ENCODE data around the gene DUS1L.
A peak's percentile ranks its signal among the peaks of the same experiment; 100 is the strongest.

Gene DUS1L

DNA sequence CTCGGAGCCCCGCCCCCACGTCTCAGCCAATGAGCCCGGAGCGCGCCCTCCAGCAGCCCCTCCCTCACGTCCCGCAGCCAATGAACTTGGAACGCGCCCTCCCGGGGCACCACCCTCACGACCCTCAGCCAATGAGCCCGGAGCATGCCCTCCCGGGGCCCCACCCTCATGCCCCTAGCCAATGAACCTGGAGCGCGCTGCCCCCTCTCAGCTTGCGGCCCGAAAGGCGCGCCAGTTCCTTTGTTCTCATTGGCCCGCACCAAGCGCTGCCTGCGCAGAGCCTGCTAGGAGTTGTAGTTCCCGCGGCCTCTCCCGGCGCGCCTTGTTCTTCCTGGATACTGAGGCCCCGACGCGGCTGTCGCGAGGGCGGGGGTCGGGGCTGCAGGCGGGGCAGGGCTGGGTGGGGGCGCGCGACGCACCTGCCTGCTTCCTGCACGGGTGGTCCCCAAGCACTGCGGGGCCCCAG is 42.6 kb downstream of the DUS1L start, which contains the start of gene LRRC45:
Gene LRRC45, plus strand, starts transcription at position 325 of the 466 bp plus-strand sequence. CDS start 339 bp downstream, outside the sequence.
- H4K5ac ChIP-seq (ENCODE audit: low read length), result no peak within 1 kb of the TSS
- WGBS (ENCODE audit: extremely low coverage, insufficient coverage, low lambda C conversion rate), result no CpG with 5 or more reads among the region's 42 CpGs
- H3K36me3 ChIP-seq (ENCODE audit: control insufficient read depth, insufficient read depth, low read length), result no peaks in the 10 kb centered on the region
- H3K4ac ChIP-seq (ENCODE audit: low read depth, low read length), result no peak within 1 kb of the TSS
- H3K79me2 ChIP-seq (ENCODE audit: control insufficient read depth, insufficient read depth, low read length), result peaks cover 8% of the 10 kb centered on the region
- H3K23ac ChIP-seq (ENCODE audit: low read length), result peak within 1 kb of the TSS; percentile 80
- H3K79me1 ChIP-seq (ENCODE audit: low read length), result peaks cover 8% of the 10 kb centered on the region
- no peak within 1 kb of the TSS for H4K8ac ChIP-seq (ENCODE audit: low read depth, low read length)
- no peaks in the 10 kb centered on the region for H3K4me1 ChIP-seq (ENCODE audit: control insufficient read depth, low read depth, low read length)
- DNase-seq, result peak; percentile 100
- no peak within 1 kb of the TSS for H2BK120ac ChIP-seq (ENCODE audit: low read depth, low read length)
- peak within 1 kb of the TSS; percentile 98 for H3K4me2 ChIP-seq (ENCODE audit: low read length)
- no peak within 1 kb of the TSS for H2BK5ac ChIP-seq (ENCODE audit: low read length)
- H3K18ac ChIP-seq (ENCODE audit: low read length), result peak within 1 kb of the TSS; percentile 11
- H3K9ac ChIP-seq (ENCODE audit: low read length), result peak within 1 kb of the TSS; percentile 96
- no peak within 1 kb of the TSS for H2AK5ac ChIP-seq (ENCODE audit: low read length)
- H3K4me3 ChIP-seq (ENCODE audit: low read length), result peak within 1 kb of the TSS; percentile 91
- no peaks in the 10 kb centered on the region for H3K27me3 ChIP-seq (ENCODE audit: insufficient read depth, low read length, poor library complexity)
- H3K56ac ChIP-seq (ENCODE audit: low read length), result peak within 1 kb of the TSS; percentile 98
- no peak within 1 kb of the TSS for H3K27ac ChIP-seq (ENCODE audit: low read depth, low read length)
- H2BK15ac ChIP-seq (replicated peaks; ENCODE audit: low read depth), result no peak within 1 kb of the TSS

DNA sequence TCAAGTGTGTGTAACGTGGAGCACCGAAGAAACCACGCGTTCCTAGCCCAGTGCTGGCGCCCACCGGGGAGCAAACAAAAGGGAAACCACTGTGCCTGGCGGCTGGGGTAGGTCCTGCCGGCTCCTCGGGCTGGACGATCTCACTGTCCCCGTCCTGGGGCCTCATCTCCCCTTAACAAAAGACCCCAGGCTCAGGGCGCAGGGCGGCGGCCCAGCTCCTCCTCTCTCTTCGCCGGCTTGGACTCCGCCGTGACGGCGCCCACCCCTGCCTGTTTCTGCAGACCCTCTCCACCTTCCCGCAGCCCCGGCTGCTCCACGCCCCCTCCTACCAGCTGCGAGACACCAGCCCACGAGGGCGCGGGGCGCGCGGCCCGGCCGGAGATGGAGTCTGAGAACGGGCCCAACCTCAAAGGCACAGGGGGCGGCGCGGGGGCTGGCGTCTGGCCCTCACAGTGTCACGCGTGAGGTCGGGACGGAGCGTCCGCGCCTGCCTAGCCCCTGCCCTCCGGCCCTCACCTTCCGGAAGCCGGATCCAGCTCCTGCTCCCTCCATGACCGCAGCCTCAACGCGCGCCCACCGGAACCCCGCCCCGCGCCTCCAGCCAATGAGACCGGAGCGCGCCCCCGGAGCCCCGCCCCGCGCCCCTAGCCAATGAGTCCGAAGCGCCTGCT is 43.2 kb downstream of the DUS1L start, which contains the start of gene CENPX:
Gene CENPX, minus strand, starts transcription at position 569 of the 671 bp plus-strand sequence. Its CDS starts 17 bp downstream, at position 552.
- no CpG with 5 or more reads among the region's 64 CpGs for WGBS (ENCODE audit: extremely low coverage, insufficient coverage, low lambda C conversion rate)
- Histone ChIP-seq H4K8ac (ENCODE audit: low read depth, low read length) (no peak within 1 kb of the TSS), H4K5ac (ENCODE audit: low read length) (no peak within 1 kb of the TSS), H3K27ac (ENCODE audit: low read depth, low read length) (no peak within 1 kb of the TSS), H3K4me2 (ENCODE audit: low read length) (peak within 1 kb of the TSS; percentile 98), H2BK120ac (ENCODE audit: low read depth, low read length) (no peak within 1 kb of the TSS), H3K9ac (ENCODE audit: low read length) (peak within 1 kb of the TSS; percentile 96), H3K79me2 (ENCODE audit: control insufficient read depth, insufficient read depth, low read length) (peaks cover 8% of the 10 kb centered on the region), H3K18ac (ENCODE audit: low read length) (peak within 1 kb of the TSS; percentile 11), H3K79me1 (ENCODE audit: low read length) (peaks cover 8% of the 10 kb centered on the region), H3K23ac (ENCODE audit: low read length) (peak within 1 kb of the TSS; percentile 80), H2AK5ac (ENCODE audit: low read length) (peak within 1 kb of the TSS; percentile 38), H3K56ac (ENCODE audit: low read length) (peak within 1 kb of the TSS; percentile 98), H2BK15ac (replicated peaks; ENCODE audit: low read depth) (no peak within 1 kb of the TSS), H3K27me3 (ENCODE audit: insufficient read depth, low read length, poor library complexity) (no peaks in the 10 kb centered on the region), H3K4ac (ENCODE audit: low read depth, low read length) (no peak within 1 kb of the TSS), H2BK5ac (ENCODE audit: low read length) (no peak within 1 kb of the TSS), H3K4me3 (ENCODE audit: low read length) (peak within 1 kb of the TSS; percentile 91), H3K4me1 (ENCODE audit: control insufficient read depth, low read depth, low read length) (no peaks in the 10 kb centered on the region), H3K36me3 (ENCODE audit: control insufficient read depth, insufficient read depth, low read length) (no peaks in the 10 kb centered on the region)
- DNase-seq, result no peak

DNA sequence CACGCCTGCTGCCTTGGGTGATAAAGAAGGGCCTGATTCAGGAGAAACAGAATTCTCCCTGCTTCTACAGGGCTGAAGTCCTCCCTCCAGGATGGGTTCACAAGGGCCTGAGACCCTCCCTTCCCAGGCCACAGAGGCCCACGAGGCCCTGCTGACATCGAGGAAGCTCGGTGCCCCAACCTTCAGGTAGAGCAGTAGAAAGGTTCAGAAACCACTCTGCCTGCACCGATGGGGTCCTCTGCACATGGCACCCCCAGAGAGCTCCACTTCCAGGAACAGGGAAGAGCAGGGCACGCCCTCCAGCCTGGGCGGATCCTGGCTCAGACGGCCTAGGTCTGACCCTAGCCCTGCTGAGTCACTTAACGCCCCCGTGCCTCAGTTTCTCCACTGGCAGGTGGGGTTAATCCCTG is 43.7 kb downstream of the DUS1L start:
- no CpG with 5 or more reads among the region's 10 CpGs for WGBS (ENCODE audit: extremely low coverage, insufficient coverage, low lambda C conversion rate)

DNA sequence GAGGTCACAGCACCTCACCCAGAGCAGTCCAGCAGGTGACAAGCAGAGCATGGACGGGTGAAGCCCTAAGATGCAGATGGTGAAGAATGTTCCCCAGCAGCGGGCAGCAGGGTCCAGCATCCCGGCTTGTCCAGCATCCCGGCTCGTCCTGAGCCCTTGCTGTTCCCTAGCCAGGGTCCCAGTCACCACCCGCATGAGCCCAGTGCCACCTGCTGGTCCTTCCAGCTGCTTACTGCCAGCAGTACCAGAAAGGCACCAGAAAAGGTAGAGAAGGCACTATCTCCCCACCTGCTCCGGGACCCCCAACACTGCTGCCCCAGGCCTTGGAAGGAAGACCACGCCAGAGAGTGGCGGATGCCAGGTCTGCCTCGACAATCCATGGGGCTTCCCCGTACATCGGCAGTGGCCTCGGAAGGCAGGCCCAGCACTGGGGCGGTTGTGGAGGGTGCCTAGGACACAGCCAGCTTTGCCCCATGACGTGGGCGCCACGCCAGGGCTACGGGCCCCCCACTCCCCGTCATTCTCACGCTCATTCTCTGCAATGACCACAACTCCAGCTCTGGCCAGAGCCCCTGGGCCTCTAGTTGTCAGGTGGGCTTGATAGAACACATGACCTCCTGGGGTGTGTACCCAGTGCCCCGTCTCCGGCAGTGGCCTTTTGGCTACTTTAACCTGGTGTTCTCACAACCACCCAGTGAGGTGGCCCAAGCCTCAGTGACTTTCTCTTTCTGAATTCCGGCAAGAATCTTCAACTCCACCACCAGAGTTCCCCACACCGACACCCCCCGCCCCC is 44.3 kb downstream of the DUS1L start:
- Histone ChIP-seq H2BK5ac (ENCODE audit: low read length) (no peak overlapping the region), H4K8ac (ENCODE audit: low read depth, low read length) (no peak overlapping the region), H3K4ac (ENCODE audit: low read depth, low read length) (no peak overlapping the region), H3K4me1 (ENCODE audit: control insufficient read depth, low read depth, low read length) (no peaks in the 10 kb centered on the region), H3K79me1 (ENCODE audit: low read length) (peaks cover 8% of the 10 kb centered on the region), H3K9ac (ENCODE audit: low read length) (peak overlapping the region; percentile 96), H4K5ac (ENCODE audit: low read length) (no peak overlapping the region), H3K79me2 (ENCODE audit: control insufficient read depth, insufficient read depth, low read length) (peaks cover 8% of the 10 kb centered on the region), H3K27ac (ENCODE audit: low read depth, low read length) (no peak overlapping the region), H3K18ac (ENCODE audit: low read length) (no peak overlapping the region), H3K27me3 (ENCODE audit: insufficient read depth, low read length, poor library complexity) (no peaks in the 10 kb centered on the region), H3K4me2 (ENCODE audit: low read length) (peak overlapping the region; percentile 82), H2AK5ac (ENCODE audit: low read length) (no peak overlapping the region), H2BK15ac (replicated peaks; ENCODE audit: low read depth) (no peak overlapping the region), H3K36me3 (ENCODE audit: control insufficient read depth, insufficient read depth, low read length) (no peaks in the 10 kb centered on the region), H3K4me3 (ENCODE audit: low read length) (no peak overlapping the region), H3K56ac (ENCODE audit: low read length) (peak overlapping the region; percentile 98), H2BK120ac (ENCODE audit: low read depth, low read length) (no peak overlapping the region), H3K23ac (ENCODE audit: low read length) (no peak overlapping the region)
- WGBS (ENCODE audit: extremely low coverage, insufficient coverage, low lambda C conversion rate), result no CpG with 5 or more reads among the region's 25 CpGs
- peak; percentile 64 for DNase-seq

More for the DNA sequence above, 43.7 kb downstream of the DUS1L start:
- Histone ChIP-seq H3K4me3 (ENCODE audit: low read length) (peak overlapping the region; percentile 91), H3K4me1 (ENCODE audit: control insufficient read depth, low read depth, low read length) (no peaks in the 10 kb centered on the region), H2BK120ac (ENCODE audit: low read depth, low read length) (no peak overlapping the region), H3K4ac (ENCODE audit: low read depth, low read length) (no peak overlapping the region), H3K18ac (ENCODE audit: low read length) (no peak overlapping the region), H3K56ac (ENCODE audit: low read length) (peak overlapping the region; percentile 98), H3K79me1 (ENCODE audit: low read length) (peaks cover 8% of the 10 kb centered on the region), H4K5ac (ENCODE audit: low read length) (no peak overlapping the region), H4K8ac (ENCODE audit: low read depth, low read length) (no peak overlapping the region), H3K9ac (ENCODE audit: low read length) (peak overlapping the region; percentile 96), H2BK15ac (replicated peaks; ENCODE audit: low read depth) (no peak overlapping the region), H3K79me2 (ENCODE audit: control insufficient read depth, insufficient read depth, low read length) (peaks cover 8% of the 10 kb centered on the region), H3K4me2 (ENCODE audit: low read length) (peak overlapping the region; percentile 82), H3K36me3 (ENCODE audit: control insufficient read depth, insufficient read depth, low read length) (no peaks in the 10 kb centered on the region), H3K23ac (ENCODE audit: low read length) (peak overlapping the region; percentile 80), H3K27me3 (ENCODE audit: insufficient read depth, low read length, poor library complexity) (no peaks in the 10 kb centered on the region), H2AK5ac (ENCODE audit: low read length) (peak overlapping the region; percentile 38), H3K27ac (ENCODE audit: low read depth, low read length) (no peak overlapping the region), H2BK5ac (ENCODE audit: low read length) (no peak overlapping the region)
- no peak for DNase-seq

DNA sequence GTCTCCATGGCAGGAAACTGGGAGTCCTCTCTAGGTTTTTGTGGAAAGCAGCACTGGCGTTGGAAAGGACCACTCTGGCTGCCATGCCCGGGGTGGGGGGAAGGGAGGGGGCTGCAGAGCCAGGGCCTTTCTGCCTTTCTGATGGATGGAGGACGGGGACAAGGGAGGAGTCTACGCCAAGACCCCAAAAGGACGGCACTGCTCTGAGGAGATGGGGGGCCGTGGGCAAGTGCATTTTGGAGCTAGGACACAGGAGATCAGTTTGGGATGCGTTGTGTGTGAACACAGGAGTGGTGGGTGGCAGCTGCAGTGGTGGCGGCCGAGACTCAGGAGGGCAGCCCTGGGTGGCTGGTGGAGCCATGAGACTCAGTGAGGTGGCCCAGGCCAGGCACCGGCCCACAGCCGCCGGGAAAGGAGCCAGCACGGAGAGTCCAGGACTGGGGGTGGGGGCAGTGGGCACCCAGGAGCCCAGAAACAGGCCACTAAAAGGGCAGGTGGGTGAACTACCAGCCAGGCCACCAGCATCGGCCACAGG is 45.0 kb downstream of the DUS1L start:
- H2AK5ac ChIP-seq (ENCODE audit: low read length), result no peak overlapping the region
- H3K4ac ChIP-seq (ENCODE audit: low read depth, low read length), result no peak overlapping the region
- H3K27me3 ChIP-seq (ENCODE audit: insufficient read depth, low read length, poor library complexity), result no peaks in the 10 kb centered on the region
- H3K79me2 ChIP-seq (ENCODE audit: control insufficient read depth, insufficient read depth, low read length), result peaks cover 8% of the 10 kb centered on the region
- H2BK15ac ChIP-seq (replicated peaks; ENCODE audit: low read depth), result no peak overlapping the region
- no peak overlapping the region for H3K23ac ChIP-seq (ENCODE audit: low read length)
- H4K5ac ChIP-seq (ENCODE audit: low read length), result no peak overlapping the region
- H3K4me3 ChIP-seq (ENCODE audit: low read length), result no peak overlapping the region
- H3K4me1 ChIP-seq (ENCODE audit: control insufficient read depth, low read depth, low read length), result no peaks in the 10 kb centered on the region
- no peak overlapping the region for H3K4me2 ChIP-seq (ENCODE audit: low read length)
- no peak for DNase-seq
- no peak overlapping the region for H2BK120ac ChIP-seq (ENCODE audit: low read depth, low read length)
- no peak overlapping the region for H3K18ac ChIP-seq (ENCODE audit: low read length)
- H3K56ac ChIP-seq (ENCODE audit: low read length), result no peak overlapping the region
- H3K9ac ChIP-seq (ENCODE audit: low read length), result no peak overlapping the region
- no peak overlapping the region for H3K27ac ChIP-seq (ENCODE audit: low read depth, low read length)
- no peak overlapping the region for H2BK5ac ChIP-seq (ENCODE audit: low read length)
- H3K79me1 ChIP-seq (ENCODE audit: low read length), result peaks cover 8% of the 10 kb centered on the region
- no peak overlapping the region for H4K8ac ChIP-seq (ENCODE audit: low read depth, low read length)
- no peaks in the 10 kb centered on the region for H3K36me3 ChIP-seq (ENCODE audit: control insufficient read depth, insufficient read depth, low read length)
- no CpG with 5 or more reads among the region's 14 CpGs for WGBS (ENCODE audit: extremely low coverage, insufficient coverage, low lambda C conversion rate)

Measured in mesendoderm (in vitro differentiated cells).